H9 (cell line): ENCODE results near the gene C13orf46. TPM values are rescaled to one million over a fixed set of nuclear protein-coding genes. Genes with fewer than 3 reads are reported as not detected.
A peak's percentile ranks its signal among the peaks of the same experiment; 100 is the strongest.

ENCODE experiments used
- DNase-seq: peaks from one replicate; pipeline ENCODE4 v3.0.0-alpha.2; 2017
- H2AFZ ChIP-seq: one replicate; pipeline ENCODE4 v1.6.1; 2013; ENCODE audit warnings: mild to moderate bottlenecking, low read length, control low read depth, moderate library complexity
- H2AK5ac ChIP-seq: 2 replicates; pipeline ENCODE4 v1.6.1; 2013; ENCODE audit warnings: low read length, control low read depth, mixed read lengths; ENCODE audit not compliant: insufficient read length
- H2BK120ac ChIP-seq: one replicate; pipeline ENCODE4 v1.6.1; 2013; ENCODE audit warnings: low read depth, mild to moderate bottlenecking, low read length, control low read depth, inconsistent platforms; ENCODE audit not compliant: poor library complexity, severe bottlenecking
- H2BK12ac ChIP-seq: 2 replicates; pipeline ENCODE4 v1.6.1; 2013; ENCODE audit warnings: low read length, control low read depth, mixed read lengths, low read depth; ENCODE audit not compliant: insufficient read length
- H2BK15ac ChIP-seq: 2 replicates; pipeline ENCODE4 v1.6.1; 2013; ENCODE audit warnings: low read depth, low read length, control low read depth
- H2BK20ac ChIP-seq: one replicate; pipeline ENCODE4 v1.6.1; 2013; ENCODE audit warnings: low read depth, mild to moderate bottlenecking, low read length, control low read depth, inconsistent platforms; ENCODE audit not compliant: poor library complexity, severe bottlenecking
- H2BK5ac ChIP-seq: 2 replicates; pipeline ENCODE4 v1.6.1; 2013; ENCODE audit warnings: low read length, control low read depth, mixed read lengths; ENCODE audit not compliant: insufficient read length
- H3K14ac ChIP-seq: 2 replicates; pipeline ENCODE4 v1.6.1; 2013; ENCODE audit warnings: low read length, control low read depth; ENCODE audit not compliant: insufficient read depth
- H3K18ac ChIP-seq: 2 replicates; pipeline ENCODE4 v1.6.1; 2013; ENCODE audit warnings: low read depth, mild to moderate bottlenecking, mixed read lengths, low read length, control low read depth; ENCODE audit not compliant: insufficient read length
- H3K23ac ChIP-seq: 2 replicates; pipeline ENCODE4 v1.6.1; 2013; ENCODE audit warnings: low read length, control low read depth, mixed read lengths, low read depth; ENCODE audit not compliant: insufficient read length
- H3K23me2 ChIP-seq: 2 replicates; pipeline ENCODE4 v1.6.1; 2013; ENCODE audit warnings: low read depth, mild to moderate bottlenecking, mixed read lengths, low read length, control low read depth; ENCODE audit not compliant: insufficient read length, poor library complexity, severe bottlenecking
- H3K27ac ChIP-seq: 2 replicates; pipeline ENCODE4 v1.5.1; 2013; ENCODE audit warnings: low read length, control low read depth, mixed read lengths, low read depth; ENCODE audit not compliant: insufficient read length
- H3K27me3 ChIP-seq: 2 replicates; pipeline ENCODE4 v1.6.1; 2013; ENCODE audit warnings: low read length, control low read depth, inconsistent platforms; ENCODE audit not compliant: insufficient read depth
- H3K4ac ChIP-seq: 2 replicates; pipeline ENCODE4 v1.6.1; 2013; ENCODE audit warnings: low read depth, mild to moderate bottlenecking, control low read depth, inconsistent platforms, low read length, moderate library complexity
- H3K4me1 ChIP-seq: 2 replicates; pipeline ENCODE4 v1.6.1; 2013; ENCODE audit warnings: low read length, control low read depth, inconsistent platforms; ENCODE audit not compliant: insufficient read depth
- H3K4me2 ChIP-seq: 2 replicates; pipeline ENCODE4 v1.6.1; 2013; ENCODE audit warnings: low read length, control low read depth, mixed read lengths; ENCODE audit not compliant: insufficient read length, insufficient read depth
- H3K56ac ChIP-seq: 2 replicates; pipeline ENCODE4 v1.6.1; 2013; ENCODE audit warnings: low read depth, mild to moderate bottlenecking, mixed read lengths, low read length, control low read depth; ENCODE audit not compliant: insufficient read length
- H3K79me1 ChIP-seq: 2 replicates; pipeline ENCODE4 v1.6.1; 2013; ENCODE audit warnings: low read depth, mild to moderate bottlenecking, moderate library complexity, low read length, control low read depth, inconsistent platforms; ENCODE audit not compliant: insufficient read depth, poor library complexity, severe bottlenecking
- H3K79me2 ChIP-seq: 2 replicates; pipeline ENCODE4 v1.6.1; 2013; ENCODE audit warnings: low read length, control low read depth, inconsistent platforms; ENCODE audit not compliant: insufficient read depth
- H3K9ac ChIP-seq: 2 replicates; pipeline ENCODE4 v1.6.1; 2013; ENCODE audit warnings: low read length, control low read depth, mixed read lengths; ENCODE audit not compliant: insufficient read length; ENCODE audit errors: extremely low read depth
- H3K9me3 ChIP-seq: one replicate; pipeline ENCODE4 v1.6.1; 2013; ENCODE audit warnings: low read depth, low read length, inconsistent platforms; ENCODE audit not compliant: control insufficient read depth
- H3T11ph ChIP-seq: one replicate; pipeline ENCODE4 v1.6.1; 2013; ENCODE audit warnings: mild to moderate bottlenecking, low read length, control low read depth, inconsistent platforms
- H4K20me1 ChIP-seq: one replicate; pipeline ENCODE4 v1.6.1; 2013; ENCODE audit not compliant: control insufficient read depth, insufficient read length, insufficient read depth
- H4K5ac ChIP-seq: 2 replicates; pipeline ENCODE4 v1.6.1; 2013; ENCODE audit warnings: low read depth, mild to moderate bottlenecking, mixed read lengths, low read length, control low read depth; ENCODE audit not compliant: insufficient read length
- H4K8ac ChIP-seq: replicated peaks from 2 replicates; pipeline ENCODE4 v1.6.1; 2013; ENCODE audit warnings: low read length, control low read depth, mixed read lengths, low read depth; ENCODE audit not compliant: insufficient read length
- H4K91ac ChIP-seq: 2 replicates; pipeline ENCODE4 v1.6.1; 2013; ENCODE audit warnings: low read depth, mild to moderate bottlenecking, moderate library complexity, mixed read lengths, low read length, control low read depth; ENCODE audit not compliant: insufficient read length
- H3K27ac Mint-ChIP-seq, 3 experiments: 2 replicates in 2 of 3; 3 replicates in 1 of 3; pipeline ENCODE4 v1.8.0; 2020 to 2021; ENCODE audit warnings: mixed read lengths in 3 of 3, mild to moderate bottlenecking in 1 of 3, moderate library complexity in 1 of 3
- H3K27me3 Mint-ChIP-seq: 2 replicates; pipeline ENCODE4 v1.8.0; 2021; ENCODE audit warnings: low read depth, mild to moderate bottlenecking, moderate library complexity, mixed read lengths
- H3K36me3 Mint-ChIP-seq, 3 experiments: 2 replicates in 2 of 3; 3 replicates in 1 of 3; pipeline ENCODE4 v1.8.0; 2020 to 2021; ENCODE audit warnings: low read depth in 3 of 3, mixed read lengths in 3 of 3; ENCODE audit not compliant: insufficient read depth in 1 of 3
- H3K4me1 Mint-ChIP-seq, 2 experiments: 2 replicates each; pipeline ENCODE4 v1.8.0; 2020; ENCODE audit warnings: mixed read lengths in 2 of 2
- H3K4me3 Mint-ChIP-seq, 2 experiments: 2 replicates in 1 of 2; 3 replicates in 1 of 2; pipeline ENCODE4 v1.8.0; 2020 to 2021; ENCODE audit warnings: mild to moderate bottlenecking in 2 of 2, mixed read lengths in 2 of 2, moderate library complexity in 1 of 2
- H3K9me3 Mint-ChIP-seq, 2 experiments: 2 replicates in 1 of 2; 3 replicates in 1 of 2; pipeline ENCODE4 v1.8.0; 2020; ENCODE audit warnings: mild to moderate bottlenecking in 2 of 2, mixed read lengths in 2 of 2, moderate library complexity in 1 of 2
- WGBS: extraction: QIAGEN DNeasy Blood & Tissue Kit; methylation state at CpG from one replicate; pipeline ENCODE4 v1.1.7; 2013; ENCODE audit warnings: missing lambda C conversion rate, low lambda C conversion rate, mixed read lengths; ENCODE audit not compliant: insufficient read length; ENCODE audit errors: extremely low coverage; 5-methylcytosine and 5-hydroxymethylcytosine counted together
- total RNA-seq: library from RNA; stranded (reverse); gene quantifications from 2 replicates; pipeline ENCODE4 v1.2.1, GENCODE V29; 2021
- TF ChIP-seq, protein P1 (sequence below): fragments of 200-600 bp; sonication (generic); conservative IDR thresholded peaks from 3 replicates; pipeline ENCODE4 v1.8.0; 2021; ENCODE audit warnings: antibody characterized with exemption, mild to moderate bottlenecking

The C13orf46 gene
- total RNA-seq, 1 experiment from 2014 or later = 0.55 TPM

GRCh38 chr13:113915786-113916329 is 58.0 kb downstream of the C13orf46 start:
- Histone ChIP-seq H3K23ac (no peak overlapping the region), H3K79me2 (no peaks in the 10 kb centered on the region), H2BK12ac (no peak overlapping the region), H3K27ac (no peak overlapping the region), H2AK5ac (no peak overlapping the region), H3K56ac (no peak overlapping the region), H3K79me1 (no peaks in the 10 kb centered on the region), H2BK120ac (no peak overlapping the region), H3K9me3 (no peaks in the 10 kb centered on the region), H3K14ac (no peak overlapping the region), H3K9ac (no peak overlapping the region), H2BK15ac (no peak overlapping the region), H2BK20ac (no peak overlapping the region), H3K18ac (no peak overlapping the region), H4K8ac (no peak overlapping the region), H2BK5ac (no peak overlapping the region), H4K91ac (no peak overlapping the region), H3T11ph (no peak overlapping the region), H3K4me2 (no peak overlapping the region), H3K23me2 (no peaks in the 10 kb centered on the region), H4K5ac (no peak overlapping the region), H3K27me3 (no peaks in the 10 kb centered on the region), H3K4me1 (no peaks in the 10 kb centered on the region), H4K20me1 (no peaks in the 10 kb centered on the region), H2AFZ (no peak overlapping the region), H3K4ac (no peak overlapping the region)
- 0 out of 4 replicates have a peak, but pooled peaks cover 0 to 3% of the 10 kb centered on the region in 2 experiments for H3K4me1 Mint-ChIP-seq
- no peaks in the 10 kb centered on the region; a peak in 1 of 5 replicates for H3K9me3 Mint-ChIP-seq
- H3K27ac Mint-ChIP-seq = no peak overlapping the region
- TF ChIP-seq, protein P1, sequence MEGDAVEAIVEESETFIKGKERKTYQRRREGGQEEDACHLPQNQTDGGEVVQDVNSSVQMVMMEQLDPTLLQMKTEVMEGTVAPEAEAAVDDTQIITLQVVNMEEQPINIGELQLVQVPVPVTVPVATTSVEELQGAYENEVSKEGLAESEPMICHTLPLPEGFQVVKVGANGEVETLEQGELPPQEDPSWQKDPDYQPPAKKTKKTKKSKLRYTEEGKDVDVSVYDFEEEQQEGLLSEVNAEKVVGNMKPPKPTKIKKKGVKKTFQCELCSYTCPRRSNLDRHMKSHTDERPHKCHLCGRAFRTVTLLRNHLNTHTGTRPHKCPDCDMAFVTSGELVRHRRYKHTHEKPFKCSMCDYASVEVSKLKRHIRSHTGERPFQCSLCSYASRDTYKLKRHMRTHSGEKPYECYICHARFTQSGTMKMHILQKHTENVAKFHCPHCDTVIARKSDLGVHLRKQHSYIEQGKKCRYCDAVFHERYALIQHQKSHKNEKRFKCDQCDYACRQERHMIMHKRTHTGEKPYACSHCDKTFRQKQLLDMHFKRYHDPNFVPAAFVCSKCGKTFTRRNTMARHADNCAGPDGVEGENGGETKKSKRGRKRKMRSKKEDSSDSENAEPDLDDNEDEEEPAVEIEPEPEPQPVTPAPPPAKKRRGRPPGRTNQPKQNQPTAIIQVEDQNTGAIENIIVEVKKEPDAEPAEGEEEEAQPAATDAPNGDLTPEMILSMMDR = no peak
- no CpG with 5 or more reads among the region's 11 CpGs for WGBS
- peak; percentile 20 for DNase-seq
- no peaks in the 10 kb centered on the region for H3K36me3 Mint-ChIP-seq
- H3K27me3 Mint-ChIP-seq = peaks cover 19% of the 10 kb centered on the region
- H3K4me3 Mint-ChIP-seq = no peak overlapping the region
